IPS-11a (cell line): ENCODE results near the gene CHPF.

ENCODE experiments used
- H3K4me3 ChIP-seq: one replicate; pipeline ENCODE4 v1.5.1; 2013; ENCODE audit warnings: low read depth, low read length, control low read depth

Gene CHPF, protein sequence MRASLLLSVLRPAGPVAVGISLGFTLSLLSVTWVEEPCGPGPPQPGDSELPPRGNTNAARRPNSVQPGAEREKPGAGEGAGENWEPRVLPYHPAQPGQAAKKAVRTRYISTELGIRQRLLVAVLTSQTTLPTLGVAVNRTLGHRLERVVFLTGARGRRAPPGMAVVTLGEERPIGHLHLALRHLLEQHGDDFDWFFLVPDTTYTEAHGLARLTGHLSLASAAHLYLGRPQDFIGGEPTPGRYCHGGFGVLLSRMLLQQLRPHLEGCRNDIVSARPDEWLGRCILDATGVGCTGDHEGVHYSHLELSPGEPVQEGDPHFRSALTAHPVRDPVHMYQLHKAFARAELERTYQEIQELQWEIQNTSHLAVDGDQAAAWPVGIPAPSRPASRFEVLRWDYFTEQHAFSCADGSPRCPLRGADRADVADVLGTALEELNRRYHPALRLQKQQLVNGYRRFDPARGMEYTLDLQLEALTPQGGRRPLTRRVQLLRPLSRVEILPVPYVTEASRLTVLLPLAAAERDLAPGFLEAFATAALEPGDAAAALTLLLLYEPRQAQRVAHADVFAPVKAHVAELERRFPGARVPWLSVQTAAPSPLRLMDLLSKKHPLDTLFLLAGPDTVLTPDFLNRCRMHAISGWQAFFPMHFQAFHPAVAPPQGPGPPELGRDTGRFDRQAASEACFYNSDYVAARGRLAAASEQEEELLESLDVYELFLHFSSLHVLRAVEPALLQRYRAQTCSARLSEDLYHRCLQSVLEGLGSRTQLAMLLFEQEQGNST

DNA sequence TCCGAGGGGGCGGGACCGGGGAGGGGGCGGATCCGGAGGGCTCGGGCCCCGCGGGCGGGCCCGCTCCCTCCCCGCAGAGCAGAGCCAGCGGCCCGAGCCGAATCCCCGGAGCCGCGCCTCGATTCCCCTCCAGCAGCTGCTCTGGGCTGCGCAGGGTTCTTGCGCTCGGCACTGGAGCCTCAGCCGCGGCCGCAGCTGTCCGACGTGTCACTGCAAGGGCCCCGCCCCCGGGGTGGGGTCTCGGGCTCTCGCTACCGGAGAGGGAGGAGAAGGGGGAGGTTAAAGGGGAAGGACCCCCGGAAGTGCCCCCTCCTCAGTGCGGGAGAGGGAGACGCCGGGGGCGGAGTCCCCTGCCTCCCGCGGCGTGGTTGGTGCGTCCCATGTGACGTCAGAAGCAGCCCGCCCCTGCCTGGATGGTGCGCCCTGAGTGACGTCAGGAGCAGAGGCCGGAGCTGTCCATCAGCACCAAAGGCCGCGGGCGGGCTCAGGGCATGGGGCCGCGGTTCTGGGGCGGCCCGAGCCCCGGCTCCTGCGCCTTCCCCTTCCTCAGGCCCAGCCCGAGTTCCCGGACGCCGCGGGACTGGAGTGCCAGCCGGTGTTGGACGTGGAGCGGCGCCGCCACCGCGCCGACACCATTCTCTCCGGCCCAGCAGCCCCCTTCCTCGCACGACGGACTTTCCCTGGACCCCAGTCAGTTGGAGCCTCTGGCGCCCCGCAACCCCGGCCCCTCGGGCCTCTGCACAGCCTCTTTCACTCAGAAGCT, at the start of gene CHPF, which contains the start of gene TMEM198:
Gene CHPF (minus strand): TSS at position 214 of the 763 bp plus-strand sequence. CDS start 271 bp downstream, outside the sequence.
Gene TMEM198 (plus strand): TSS at position 433 of the 763 bp plus-strand sequence. CDS start 700 bp downstream, outside the sequence.
- peak within 1 kb of the TSS; percentile 77 for H3K4me3 ChIP-seq

DNA sequence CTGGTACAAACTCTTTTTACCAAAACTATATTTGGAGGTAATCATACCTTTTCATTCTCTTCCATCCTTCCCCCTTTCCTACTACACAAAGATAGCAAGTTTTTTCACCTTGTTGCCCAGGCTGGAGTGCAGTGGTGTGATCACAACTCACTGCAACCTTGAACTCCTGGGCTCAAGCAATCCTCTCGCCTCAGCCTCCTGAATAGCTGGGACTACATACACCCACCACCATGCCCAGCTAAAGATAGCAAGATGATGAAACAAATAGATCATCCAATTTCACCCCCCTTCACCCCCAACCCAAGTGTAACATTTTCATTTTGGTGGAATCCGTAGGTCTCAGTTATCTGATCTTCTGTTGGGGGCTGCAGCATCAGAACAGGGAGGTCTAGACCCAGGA, 49.5 kb upstream of the CHPF start:
- H3K4me3 ChIP-seq = no peak overlapping the region

DNA sequence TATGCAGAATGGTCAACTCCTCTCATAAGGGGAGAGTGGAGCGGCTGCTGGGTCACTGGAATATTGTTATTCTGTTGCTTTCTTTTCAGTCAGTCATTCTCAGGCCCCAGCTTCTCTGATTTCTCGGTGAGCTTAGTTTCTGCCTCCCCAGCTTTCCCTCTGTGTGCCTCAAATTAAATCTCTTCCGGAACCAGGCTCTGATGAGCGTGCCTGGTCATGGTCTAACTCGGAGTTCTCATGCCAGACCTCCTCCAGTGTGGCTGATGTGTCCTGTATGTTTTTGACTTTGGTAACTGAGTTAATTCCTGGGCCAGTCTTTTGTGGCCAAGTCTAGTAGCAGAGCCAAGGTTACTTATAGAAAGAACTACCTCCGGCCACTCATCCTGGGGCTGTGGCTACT, 49.1 kb upstream of the CHPF start:
- no peak overlapping the region for H3K4me3 ChIP-seq

DNA sequence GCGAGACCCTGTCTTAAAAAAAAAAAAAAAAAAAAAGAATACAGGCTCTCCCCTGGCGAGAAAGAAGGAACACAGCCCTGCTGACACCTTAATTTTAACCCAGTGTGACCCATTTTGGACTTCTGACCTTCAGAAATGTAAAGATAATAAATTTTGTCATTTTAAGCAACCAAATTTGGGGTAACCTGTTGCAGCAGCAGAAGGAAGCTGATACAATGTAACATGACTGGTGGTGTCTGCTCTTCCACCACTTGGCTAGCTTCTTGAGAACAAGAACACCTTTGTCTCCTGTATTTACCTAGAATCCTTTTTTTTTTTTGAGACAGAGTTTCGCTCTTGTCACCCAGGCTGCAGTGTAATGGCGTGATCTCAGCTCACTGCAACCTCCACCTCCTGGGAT, 47.5 kb upstream of the CHPF start:
- H3K4me3 ChIP-seq = no peak overlapping the region

DNA sequence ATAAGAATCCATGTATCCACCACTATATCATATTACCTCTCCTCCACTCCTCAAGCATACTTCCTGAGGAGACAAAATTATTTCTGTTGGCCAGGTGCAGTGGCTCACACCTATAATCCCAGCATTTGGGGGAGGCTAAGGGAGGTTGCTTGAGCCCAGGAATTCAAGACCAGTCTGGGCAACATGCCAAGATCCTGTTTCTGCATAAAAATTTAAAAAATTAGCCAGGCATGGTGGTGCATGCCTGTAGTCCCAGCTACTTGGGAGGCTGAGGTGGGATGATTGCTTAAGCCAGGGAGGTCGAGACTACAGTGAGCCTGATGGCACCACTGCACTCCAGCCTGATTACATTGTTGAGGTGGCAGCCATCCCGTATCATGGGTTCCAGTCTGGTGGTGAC, 37.7 kb upstream of the CHPF start:
- H3K4me3 ChIP-seq = no peak overlapping the region

DNA sequence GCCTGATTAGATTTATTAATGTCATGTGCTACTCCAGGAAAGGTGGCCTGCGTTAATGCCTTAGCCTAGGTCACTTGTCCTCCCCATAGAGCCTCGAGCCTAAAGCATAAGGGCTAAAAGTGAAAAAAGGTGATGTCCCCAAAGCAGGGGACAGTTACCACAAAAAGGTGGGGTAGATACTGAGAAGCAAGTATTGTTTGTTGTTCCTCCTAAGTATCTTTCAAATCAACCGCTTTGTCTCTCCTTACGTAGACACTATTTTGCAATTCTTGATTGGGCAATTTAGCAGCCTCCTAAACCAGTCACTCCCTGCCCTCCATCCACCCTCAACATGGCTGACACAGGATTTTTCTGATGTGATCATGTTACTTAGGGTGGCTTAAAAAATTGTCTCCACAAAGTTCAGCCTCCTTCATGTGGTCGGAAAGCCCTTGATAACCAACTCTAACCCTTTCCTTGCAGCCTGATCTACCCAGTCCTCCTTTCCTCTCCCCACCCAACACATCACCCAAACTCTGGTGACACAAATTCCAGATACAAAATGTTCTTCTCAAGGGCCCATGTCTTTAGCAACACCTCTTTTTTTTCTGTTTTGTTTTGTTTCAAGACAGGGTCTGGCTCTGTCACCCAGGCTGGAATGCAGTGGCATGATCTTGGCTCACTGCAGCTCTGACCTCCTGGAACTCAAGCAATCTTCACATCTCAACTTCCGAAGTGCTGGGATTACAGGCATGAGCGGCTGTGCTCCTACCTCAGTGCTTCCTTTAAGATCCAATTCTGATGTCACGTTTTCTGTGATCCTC, 35.4 kb upstream of the CHPF start:
- H3K4me3 ChIP-seq = no peak overlapping the region

DNA sequence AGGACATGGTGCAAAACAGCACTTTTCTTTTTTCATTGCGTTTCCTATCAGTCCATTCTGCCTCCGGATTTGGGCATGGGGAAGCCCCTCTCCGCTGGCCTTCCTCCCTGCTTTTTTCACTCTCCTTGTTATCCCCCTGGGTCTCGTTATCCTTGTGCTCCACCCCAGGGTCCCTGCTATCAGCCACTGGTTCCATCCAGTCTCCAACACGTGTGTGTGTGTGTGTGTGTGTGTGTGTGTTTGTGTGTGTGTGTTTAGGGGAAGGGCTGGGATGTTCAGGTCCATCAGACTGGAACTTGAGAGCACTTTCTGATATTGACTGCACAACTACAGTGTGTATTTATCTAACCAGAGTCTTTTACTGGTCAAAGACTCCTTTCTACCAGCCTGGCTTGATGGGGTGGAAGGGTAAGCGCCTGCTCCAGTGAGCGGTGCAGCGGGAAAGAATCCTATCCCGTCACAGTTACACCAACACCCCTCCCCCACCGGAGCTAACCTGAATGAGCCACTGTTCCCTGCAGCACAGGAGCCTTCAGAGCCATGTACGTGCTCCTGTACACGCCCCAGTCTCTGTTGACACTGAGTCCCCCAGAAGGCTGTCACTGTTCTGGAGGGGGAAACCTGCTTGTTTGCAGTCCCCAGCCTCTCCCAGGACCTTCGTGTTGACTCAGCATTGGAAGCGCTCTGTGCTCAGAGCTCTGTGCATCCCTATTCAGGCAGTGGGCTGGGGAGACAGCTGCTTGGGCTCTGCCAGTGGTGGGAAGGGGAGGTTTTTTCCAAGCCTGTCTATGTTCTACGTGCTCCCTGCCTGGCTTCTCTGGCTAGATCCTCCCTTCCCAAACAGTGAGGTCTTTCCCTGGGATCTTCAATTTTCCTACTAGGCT, 33.1 kb upstream of the CHPF start:
- H3K4me3 ChIP-seq = no peak overlapping the region

DNA sequence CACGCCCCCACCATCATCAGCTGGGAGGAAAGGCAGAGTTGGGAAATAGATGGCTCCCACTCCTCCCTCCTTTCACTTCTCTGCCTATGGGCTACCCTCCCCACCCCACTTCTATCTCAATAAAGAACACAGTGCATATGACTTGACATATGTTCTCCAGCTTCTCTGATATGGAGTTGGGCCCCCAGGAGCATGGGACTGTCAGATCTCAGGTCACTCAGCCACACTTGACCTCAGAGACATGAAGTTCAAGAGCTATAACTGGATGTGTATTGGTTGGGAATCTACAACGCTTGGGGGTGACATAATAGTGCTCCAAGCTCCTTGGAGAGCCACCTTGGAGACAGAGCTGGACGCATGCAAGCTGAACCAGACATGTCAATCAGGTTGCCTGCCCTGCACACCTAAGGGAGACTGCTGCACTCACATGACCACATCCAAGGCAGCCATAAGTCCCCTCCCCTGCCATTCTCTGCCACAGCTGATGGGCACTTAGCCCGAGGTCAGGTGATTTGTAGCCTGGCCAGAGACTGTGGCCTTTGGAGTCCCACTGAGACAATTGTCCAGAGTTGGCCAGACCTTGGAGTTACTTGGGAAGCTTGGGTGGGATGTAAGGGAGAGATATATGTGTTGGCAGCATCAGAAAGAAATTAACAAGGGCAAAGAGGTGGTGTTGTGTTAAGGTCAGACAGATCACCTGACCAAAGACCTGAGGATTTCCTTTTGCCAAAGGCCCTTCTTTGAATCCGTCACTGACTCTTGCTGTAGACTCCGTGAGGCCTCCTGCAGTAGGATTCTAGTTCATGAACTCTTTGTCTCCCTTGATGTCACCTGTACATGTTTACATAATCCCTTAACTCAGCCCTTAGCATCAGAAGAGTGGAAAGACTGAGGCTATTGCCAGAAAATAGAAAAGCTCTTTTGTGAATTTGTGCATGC, 32.2 kb upstream of the CHPF start:
- H3K4me3 ChIP-seq = no peak overlapping the region

DNA sequence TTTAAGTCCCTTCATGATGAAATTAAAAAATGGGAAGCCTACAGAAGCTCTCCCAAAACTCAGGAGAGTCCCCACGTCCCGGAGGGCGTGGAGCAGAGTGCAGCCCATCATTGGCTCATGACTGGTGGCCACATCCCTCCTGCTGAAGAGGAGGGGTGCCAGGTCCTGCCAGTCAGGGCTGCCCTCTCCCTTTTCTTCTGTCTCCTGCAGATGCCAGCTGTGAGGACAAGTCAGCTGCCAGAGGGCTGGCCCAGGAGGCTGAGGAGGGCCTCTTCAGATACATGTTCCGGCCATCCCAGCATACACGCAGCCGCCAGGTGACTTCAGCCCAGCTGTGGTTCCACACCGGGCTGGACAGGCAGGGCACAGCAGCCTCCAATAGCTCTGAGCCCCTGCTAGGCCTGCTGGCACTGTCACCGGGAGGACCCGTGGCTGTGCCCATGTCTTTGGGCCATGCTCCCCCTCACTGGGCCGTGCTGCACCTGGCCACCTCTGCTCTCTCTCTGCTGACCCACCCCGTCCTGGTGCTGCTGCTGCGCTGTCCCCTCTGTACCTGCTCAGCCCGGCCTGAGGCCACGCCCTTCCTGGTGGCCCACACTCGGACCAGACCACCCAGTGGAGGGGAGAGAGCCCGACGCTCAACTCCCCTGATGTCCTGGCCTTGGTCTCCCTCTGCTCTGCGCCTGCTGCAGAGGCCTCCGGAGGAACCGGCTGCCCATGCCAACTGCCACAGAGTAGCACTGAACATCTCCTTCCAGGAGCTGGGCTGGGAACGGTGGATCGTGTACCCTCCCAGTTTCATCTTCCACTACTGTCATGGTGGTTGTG, 31.1 kb upstream of the CHPF start:
- no peak overlapping the region for H3K4me3 ChIP-seq

DNA sequence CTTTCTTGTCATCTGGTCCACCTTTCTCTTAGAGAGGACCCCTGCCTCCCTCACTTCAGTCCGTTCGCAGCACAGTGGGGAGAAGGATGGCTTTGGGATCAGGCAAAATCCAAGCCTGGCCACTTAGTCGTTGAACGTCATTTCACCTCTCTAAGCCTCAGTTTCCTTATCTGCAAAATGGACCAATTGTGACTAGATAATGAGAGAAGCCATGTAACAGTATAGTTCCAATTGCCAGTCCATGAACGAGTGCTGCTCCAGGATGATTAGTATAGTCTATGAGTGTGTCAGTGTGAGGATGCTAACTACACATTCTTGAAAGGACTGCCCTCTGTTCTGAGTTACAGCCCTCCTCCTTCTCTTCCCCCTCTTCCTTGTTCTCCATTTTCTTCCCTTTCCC, 29.6 kb upstream of the CHPF start:
- H3K4me3 ChIP-seq = no peak overlapping the region

DNA sequence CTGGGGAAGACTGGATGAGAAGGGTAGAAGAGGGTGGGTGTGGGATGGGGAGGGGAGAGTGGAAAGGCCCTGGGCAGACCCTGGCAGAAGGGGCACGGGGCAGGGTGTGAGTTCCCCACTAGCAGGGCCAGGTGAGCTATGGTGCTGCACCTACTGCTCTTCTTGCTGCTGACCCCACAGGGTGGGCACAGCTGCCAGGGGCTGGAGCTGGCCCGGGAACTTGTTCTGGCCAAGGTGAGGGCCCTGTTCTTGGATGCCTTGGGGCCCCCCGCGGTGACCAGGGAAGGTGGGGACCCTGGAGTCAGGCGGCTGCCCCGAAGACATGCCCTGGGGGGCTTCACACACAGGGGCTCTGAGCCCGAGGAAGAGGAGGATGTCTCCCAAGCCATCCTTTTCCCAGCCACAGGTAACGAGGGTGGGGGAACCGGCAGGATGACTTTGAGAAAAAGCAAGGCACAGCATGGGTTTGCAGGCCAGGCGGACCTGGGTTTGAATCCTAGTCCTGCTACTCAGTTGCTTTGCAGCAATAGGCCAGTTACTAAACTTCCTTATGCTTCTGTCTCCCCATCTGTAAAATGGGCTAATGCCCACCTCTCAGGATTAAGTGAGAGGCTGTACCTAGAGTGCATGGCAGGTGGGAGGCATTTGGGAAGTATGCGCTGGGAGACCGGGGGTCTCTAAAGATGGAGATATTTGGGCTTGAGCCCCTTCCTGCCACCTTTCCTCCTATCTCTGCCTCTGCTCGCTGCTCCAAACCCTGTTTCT, 28.8 kb upstream of the CHPF start, which contains the start of gene INHA:
Gene INHA (plus strand): TSS at position 74 of the 765 bp plus-strand sequence. CDS start 65 bp downstream, at position 139.
- peak within 1 kb of the TSS; percentile 67 for H3K4me3 ChIP-seq

DNA sequence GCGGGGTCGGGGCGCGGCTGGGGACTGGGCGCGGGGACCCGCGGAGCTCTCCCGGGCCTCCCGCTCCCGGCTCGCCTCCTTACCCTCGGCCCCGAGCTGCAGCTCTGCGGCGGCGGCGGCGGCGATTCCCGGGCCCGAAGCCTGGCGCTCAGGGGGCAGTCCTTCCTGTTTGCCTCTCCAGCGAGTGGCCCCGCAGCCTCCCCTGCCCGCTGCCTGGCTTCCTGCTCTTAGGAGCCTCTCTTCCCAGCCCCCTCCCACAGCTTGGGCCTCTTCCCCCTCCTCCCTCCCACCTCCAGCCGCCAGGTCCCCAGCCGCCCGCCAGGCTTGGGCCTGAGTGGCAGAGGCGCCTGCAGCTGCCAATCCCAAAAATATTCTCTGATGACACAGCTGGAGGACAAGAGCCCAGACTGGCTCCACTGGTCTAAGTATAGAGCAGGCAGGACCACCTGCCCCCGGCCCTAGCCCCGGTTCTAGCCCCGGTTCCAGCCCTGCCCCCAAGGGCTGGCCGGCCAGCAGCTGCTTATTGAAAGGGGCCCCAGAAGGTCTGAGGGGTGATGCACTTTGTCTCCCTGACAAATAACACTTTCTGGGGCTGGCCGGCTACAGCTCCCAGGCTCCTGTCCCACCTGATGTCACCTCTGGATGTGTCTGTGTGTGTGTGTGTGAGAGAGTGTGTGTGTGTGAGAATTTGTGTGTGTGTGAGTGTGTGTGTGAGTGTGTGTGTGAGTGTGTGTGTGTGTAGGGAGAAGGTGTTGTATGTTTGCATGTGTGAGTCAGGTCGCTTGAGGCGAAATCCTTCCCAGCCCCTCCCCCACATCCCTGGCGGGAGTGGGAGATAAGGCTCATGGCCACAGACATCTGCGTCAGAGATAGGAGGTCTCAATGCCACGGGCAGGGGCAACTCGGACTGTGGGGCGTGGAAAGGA, 28.0 kb upstream of the CHPF start, which contains the start of gene OBSL1:
Gene OBSL1 (minus strand): TSS at position 229 of the 926 bp plus-strand sequence. CDS start 307 bp downstream, outside the sequence.
- peak within 1 kb of the TSS; percentile 67 for H3K4me3 ChIP-seq

DNA sequence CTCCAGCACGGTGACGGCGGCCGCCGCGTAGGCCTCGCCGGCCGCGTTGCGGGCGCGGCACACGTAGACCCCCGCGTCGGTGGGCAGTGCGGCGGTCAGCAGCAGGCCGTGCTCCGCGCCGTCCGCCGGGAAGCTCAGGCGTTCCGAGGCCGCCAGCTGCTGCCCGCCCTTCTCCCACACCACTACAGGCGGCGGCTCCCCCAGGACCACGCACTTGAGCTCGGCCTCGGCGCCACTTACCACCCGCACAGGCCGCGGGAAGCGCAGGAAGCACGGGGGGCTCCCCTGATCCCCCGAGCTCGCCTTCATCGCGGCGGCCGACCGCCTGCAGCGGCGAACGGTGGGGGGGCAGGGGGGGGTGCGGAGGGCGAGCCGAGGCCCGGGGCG, 27.3 kb upstream of the CHPF start:
- H3K4me3 ChIP-seq = peak overlapping the region; percentile 67

DNA sequence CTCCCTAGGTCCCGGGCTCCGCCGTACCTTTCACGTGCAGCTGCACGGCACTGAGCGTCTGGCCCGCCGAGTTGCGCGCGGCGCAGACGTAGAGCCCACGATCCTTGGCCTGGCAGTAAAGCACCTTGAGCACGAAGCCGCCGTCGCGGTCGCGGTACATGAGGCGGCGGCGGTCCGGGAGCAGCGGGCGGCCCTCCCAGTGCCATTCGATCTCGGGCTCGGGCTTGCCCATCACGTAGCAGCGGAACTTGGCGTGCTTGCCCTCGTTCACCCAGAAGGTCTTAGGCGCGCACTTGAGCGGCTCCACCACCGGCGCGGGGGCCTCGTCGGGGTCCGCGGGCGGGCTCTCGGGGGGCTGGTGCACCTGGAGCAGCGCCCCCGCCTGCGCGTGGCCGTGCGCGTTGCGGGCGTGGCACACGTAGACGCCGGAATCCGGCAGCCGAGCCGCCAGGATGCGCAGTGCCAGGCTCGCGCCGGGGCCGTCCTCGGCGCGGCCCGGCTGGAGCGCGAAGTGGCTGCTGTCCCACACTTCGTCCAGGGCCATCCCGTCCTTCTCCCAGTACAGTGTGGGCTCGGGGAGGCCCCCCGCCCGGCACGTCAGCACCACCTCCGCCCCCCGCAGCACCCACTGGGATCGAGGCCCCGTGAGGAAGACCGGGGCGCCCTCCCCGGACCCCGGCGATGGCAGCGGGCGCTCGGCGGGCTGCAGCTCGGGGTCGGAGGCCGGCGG, 26.8 kb upstream of the CHPF start:
- H3K4me3 ChIP-seq = peak overlapping the region; percentile 67

DNA sequence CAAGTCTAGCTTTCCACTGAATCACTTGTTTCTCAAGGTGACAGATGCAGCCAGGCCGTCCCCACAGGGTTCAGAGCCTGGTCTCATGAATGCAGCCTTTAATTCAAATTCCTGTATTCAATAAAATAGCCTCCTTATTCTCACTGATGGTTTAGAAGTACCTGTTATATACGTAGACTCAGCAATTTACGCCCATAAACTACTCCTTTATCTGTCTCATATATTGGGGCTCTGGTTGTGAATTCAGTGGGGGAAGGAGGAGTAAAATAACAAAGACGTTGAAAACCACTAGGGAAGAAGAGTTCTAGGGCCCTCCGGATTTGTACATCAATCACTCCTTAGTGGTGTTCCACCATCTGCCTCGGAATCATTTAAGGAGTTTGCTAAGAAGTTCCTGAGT, 26.0 kb upstream of the CHPF start:
- H3K4me3 ChIP-seq = no peak overlapping the region
